ENCODE data around the gene BSDC1.

Gene BSDC1

DNA sequence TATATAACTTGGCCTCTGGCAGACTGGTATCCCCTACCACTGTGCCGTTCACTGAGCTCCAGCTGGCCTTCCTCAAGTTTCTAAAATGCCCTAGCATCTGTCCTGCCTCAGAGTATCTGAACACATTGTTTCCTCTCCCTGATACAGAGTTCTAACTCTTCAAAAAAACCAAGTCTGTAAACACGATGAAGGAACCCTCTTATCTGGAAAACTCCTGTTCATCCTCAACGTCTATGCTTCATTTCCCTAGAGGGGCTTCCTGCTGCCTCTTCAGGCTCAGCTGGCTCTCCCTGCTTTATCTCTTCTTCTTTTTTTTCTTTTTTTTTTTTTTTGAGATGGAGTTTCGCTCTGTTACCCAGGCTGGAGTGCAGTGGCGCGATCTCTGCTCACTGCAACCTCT, 5.6 kb downstream of the BSDC1 start:
- Histone ChIP-seq H3K9me2 (replicated peaks; ENCODE audit: low read depth, low read length) (no peaks in the 10 kb centered on the region), H3F3A (ENCODE audit: low read depth) (no peaks in the 10 kb centered on the region), H3K9me3 (ENCODE audit: insufficient read depth, low read depth, low read length) (no peaks in the 10 kb centered on the region), H3K79me2 (ENCODE audit: insufficient read depth, low read length) (peaks cover 34% of the 10 kb centered on the region), H3K4me3 (ENCODE audit: low read length, poor library complexity, severe bottlenecking) (no peak overlapping the region), H4K20me1 (ENCODE audit: insufficient read depth, low read length, poor library complexity, severe bottlenecking) (peaks cover 8% of the 10 kb centered on the region), H3K9ac (ENCODE audit: low read depth, low read length, poor library complexity, severe bottlenecking) (no peak overlapping the region), H3K36me3 (ENCODE audit: insufficient read depth, low read length) (peaks cover 21% of the 10 kb centered on the region; the same call in 1 of the 2 replicates), H2AFZ (ENCODE audit: low read length) (no peak overlapping the region), H3K27me3 (ENCODE audit: insufficient read depth, low read length, poor library complexity, severe bottlenecking) (no peaks in the 10 kb centered on the region), H3K4me2 (ENCODE audit: low read depth, low read length, poor library complexity, severe bottlenecking) (no peak overlapping the region), H3K4me1 (ENCODE audit: insufficient read depth, low read length, poor library complexity, severe bottlenecking) (peaks cover 19% of the 10 kb centered on the region)
- TF ChIP-seq, protein P1, sequence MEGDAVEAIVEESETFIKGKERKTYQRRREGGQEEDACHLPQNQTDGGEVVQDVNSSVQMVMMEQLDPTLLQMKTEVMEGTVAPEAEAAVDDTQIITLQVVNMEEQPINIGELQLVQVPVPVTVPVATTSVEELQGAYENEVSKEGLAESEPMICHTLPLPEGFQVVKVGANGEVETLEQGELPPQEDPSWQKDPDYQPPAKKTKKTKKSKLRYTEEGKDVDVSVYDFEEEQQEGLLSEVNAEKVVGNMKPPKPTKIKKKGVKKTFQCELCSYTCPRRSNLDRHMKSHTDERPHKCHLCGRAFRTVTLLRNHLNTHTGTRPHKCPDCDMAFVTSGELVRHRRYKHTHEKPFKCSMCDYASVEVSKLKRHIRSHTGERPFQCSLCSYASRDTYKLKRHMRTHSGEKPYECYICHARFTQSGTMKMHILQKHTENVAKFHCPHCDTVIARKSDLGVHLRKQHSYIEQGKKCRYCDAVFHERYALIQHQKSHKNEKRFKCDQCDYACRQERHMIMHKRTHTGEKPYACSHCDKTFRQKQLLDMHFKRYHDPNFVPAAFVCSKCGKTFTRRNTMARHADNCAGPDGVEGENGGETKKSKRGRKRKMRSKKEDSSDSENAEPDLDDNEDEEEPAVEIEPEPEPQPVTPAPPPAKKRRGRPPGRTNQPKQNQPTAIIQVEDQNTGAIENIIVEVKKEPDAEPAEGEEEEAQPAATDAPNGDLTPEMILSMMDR (conservative IDR thresholded peaks at IDR 0.05; ENCODE audit: low read length), result no peak
- TF ChIP-seq EZH2phosphoT487 (IDR thresholded peaks at IDR 0.05; ENCODE audit: borderline replicate concordance), result no peak

DNA sequence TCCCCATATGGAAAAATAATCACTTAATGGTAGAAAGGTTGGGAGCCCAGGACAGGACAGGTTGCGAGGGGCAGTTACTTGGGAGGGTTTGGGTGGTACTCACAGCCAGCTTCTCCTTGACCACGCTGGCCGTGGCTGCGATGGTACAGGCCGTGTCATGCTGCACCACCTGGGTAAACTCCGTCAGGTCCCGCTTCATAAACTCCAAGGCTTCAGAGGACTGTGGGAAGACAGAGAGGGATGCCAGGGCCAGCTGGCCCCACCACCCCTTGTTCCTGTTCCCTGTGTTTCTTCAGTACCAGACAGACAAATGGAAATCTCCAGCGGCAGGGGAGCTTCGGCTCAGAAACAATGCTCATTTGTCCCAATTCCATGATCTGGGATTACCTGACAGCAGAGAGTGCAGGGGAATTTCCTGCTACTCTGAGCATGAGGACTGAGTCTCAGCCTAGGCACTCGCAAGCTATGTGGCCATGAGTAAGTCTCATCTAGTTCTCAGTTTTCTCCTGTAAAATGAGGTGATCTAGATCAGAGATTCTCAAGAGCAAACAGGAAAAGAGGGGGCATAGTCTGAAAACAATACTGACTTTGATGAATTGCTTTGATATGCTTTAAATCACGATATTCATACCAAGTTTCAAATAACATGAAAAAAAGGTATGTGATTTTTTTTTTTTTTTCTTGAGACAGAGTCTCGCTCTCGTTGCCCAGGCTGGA, 7.4 kb downstream of the BSDC1 start:
- Histone ChIP-seq H3K4me1 (ENCODE audit: insufficient read depth, low read length, poor library complexity, severe bottlenecking) (peaks cover 8% of the 10 kb centered on the region), H2AFZ (ENCODE audit: low read length) (no peak overlapping the region), H3K9me2 (replicated peaks; ENCODE audit: low read depth, low read length) (no peaks in the 10 kb centered on the region), H3K36me3 (ENCODE audit: insufficient read depth, low read length) (peaks cover 39% of the 10 kb centered on the region; the same call in 1 of the 2 replicates), H3K9me3 (ENCODE audit: insufficient read depth, low read depth, low read length) (no peaks in the 10 kb centered on the region), H3K4me2 (ENCODE audit: low read depth, low read length, poor library complexity, severe bottlenecking) (no peak overlapping the region), H4K20me1 (ENCODE audit: insufficient read depth, low read length, poor library complexity, severe bottlenecking) (no peaks in the 10 kb centered on the region), H3F3A (ENCODE audit: low read depth) (no peaks in the 10 kb centered on the region), H3K9ac (ENCODE audit: low read depth, low read length, poor library complexity, severe bottlenecking) (no peak overlapping the region), H3K79me2 (ENCODE audit: insufficient read depth, low read length) (peaks cover 16% of the 10 kb centered on the region; the same call in 1 of the 2 replicates), H3K27me3 (ENCODE audit: insufficient read depth, low read length, poor library complexity, severe bottlenecking) (no peaks in the 10 kb centered on the region), H3K4me3 (ENCODE audit: low read length, poor library complexity, severe bottlenecking) (no peak overlapping the region)
- no peak for TF ChIP-seq EZH2phosphoT487 (IDR thresholded peaks at IDR 0.05; ENCODE audit: borderline replicate concordance)
- TF ChIP-seq, protein P1 (conservative IDR thresholded peaks at IDR 0.05; ENCODE audit: low read length), result no peak

DNA sequence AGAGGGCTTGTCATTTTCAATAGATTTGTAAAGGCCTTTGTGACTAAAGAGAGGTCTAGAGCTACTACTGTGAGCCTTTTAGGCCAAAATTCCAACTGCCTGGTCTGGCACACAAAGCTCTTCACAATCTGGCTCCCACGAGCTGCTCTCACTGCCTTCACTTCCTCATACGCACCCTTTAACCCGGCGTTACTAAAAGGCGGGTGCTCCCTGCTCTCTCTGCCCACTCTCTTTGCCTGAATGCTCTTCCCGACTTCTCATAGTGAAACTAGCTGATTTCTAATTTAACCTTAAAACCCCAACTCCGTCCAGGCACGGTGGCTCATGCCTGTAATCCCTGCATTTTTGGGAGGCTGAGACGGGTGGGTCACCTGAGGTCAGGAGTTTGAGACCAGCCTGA, 14.2 kb downstream of the BSDC1 start:
- Histone ChIP-seq H3F3A (ENCODE audit: low read depth) (no peaks in the 10 kb centered on the region), H3K9ac (ENCODE audit: low read depth, low read length, poor library complexity, severe bottlenecking) (no peak overlapping the region), H3K9me3 (ENCODE audit: insufficient read depth, low read depth, low read length) (no peaks in the 10 kb centered on the region), H2AFZ (ENCODE audit: low read length) (no peak overlapping the region), H3K27me3 (ENCODE audit: insufficient read depth, low read length, poor library complexity, severe bottlenecking) (no peaks in the 10 kb centered on the region), H3K9me2 (replicated peaks; ENCODE audit: low read depth, low read length) (no peaks in the 10 kb centered on the region), H3K79me2 (ENCODE audit: insufficient read depth, low read length) (no peaks in the 10 kb centered on the region), H3K4me3 (ENCODE audit: low read length, poor library complexity, severe bottlenecking) (no peak overlapping the region), H3K4me2 (ENCODE audit: low read depth, low read length, poor library complexity, severe bottlenecking) (no peak overlapping the region), H4K20me1 (ENCODE audit: insufficient read depth, low read length, poor library complexity, severe bottlenecking) (no peaks in the 10 kb centered on the region), H3K36me3 (ENCODE audit: insufficient read depth, low read length) (peaks cover 92% of the 10 kb centered on the region; the same call in 1 of the 2 replicates), H3K4me1 (ENCODE audit: insufficient read depth, low read length, poor library complexity, severe bottlenecking) (no peaks in the 10 kb centered on the region)
- TF ChIP-seq, protein P1 (conservative IDR thresholded peaks at IDR 0.05; ENCODE audit: low read length), result no peak
- TF ChIP-seq EZH2phosphoT487 (IDR thresholded peaks at IDR 0.05; ENCODE audit: borderline replicate concordance), result no peak

Measured in Loucy (cell line).